Psoas muscle (tissue), 8 donors: ENCODE results near the gene COPS9. TPM values are rescaled to one million over a fixed set of nuclear protein-coding genes. Genes with fewer than 3 reads are reported as not detected.

Source experiments
- ATAC-seq, 4 donors: fragments of 200-7000 bp; cut with Tn5 transposase; one replicate each; pipeline ENCODE4 v1.9.1; 2020; ENCODE audit warnings: moderate library complexity in 3 of 4, mild to moderate bottlenecking in 2 of 4
- DNase-seq, 2 donors: peaks; one replicate each; pipeline ENCODE4 v3.0.0-alpha.2; 2020
- H3K27ac ChIP-seq: fragments of 200-600 bp; one replicate; pipeline ENCODE4 v1.8.0; 2022
- H3K27me3 ChIP-seq, 3 donors: fragments of 200-600 bp in 1 of 3; one replicate each; pipeline versions ENCODE4 v1.6.1 to v1.8.0; 2013 to 2022; ENCODE audit warnings: low read length in 2 of 3, mild to moderate bottlenecking in 2 of 3, moderate library complexity in 1 of 3; ENCODE audit not compliant: insufficient read depth in 3 of 3
- H3K36me3 ChIP-seq, 2 donors: fragments of 200-600 bp in 1 of 2; one replicate each; pipeline versions ENCODE4 v1.6.1 to v1.8.0; 2013 to 2022; ENCODE audit warnings: low read depth in 1 of 2, mild to moderate bottlenecking in 1 of 2, moderate library complexity in 1 of 2; ENCODE audit not compliant: insufficient read depth in 1 of 2
- H3K4me1 ChIP-seq: fragments of 200-600 bp; one replicate; pipeline ENCODE4 v1.8.0; 2022
- H3K4me3 ChIP-seq: fragments of 200-600 bp; one replicate; pipeline ENCODE4 v1.8.0; 2022; ENCODE audit warnings: mild to moderate bottlenecking
- H3K9me3 ChIP-seq: fragments of 200-600 bp; one replicate; pipeline ENCODE4 v1.8.0; 2022
- CTCF ChIP-seq: fragments of 200-600 bp; IDR thresholded peaks from one replicate; pipeline ENCODE4 v1.8.0; 2022; ENCODE audit warnings: antibody characterized with exemption
- WGBS, 3 donors: extraction: QIAGEN DNeasy Blood & Tissue Kit; methylation state at CpG; one replicate each; pipeline versions ENCODE4 v1.1.6 to v1.1.7; 2013; 5-methylcytosine and 5-hydroxymethylcytosine counted together
- intact Hi-C, 2 donors: fragments of 100-400 bp; cut with DNase I; formaldehyde crosslinking; loops; one replicate each; pipeline versions ENCODE4 v1.11.0 to v1.14.2; 2022
- polyA plus RNA-seq, 3 donors: library from polyadenylated mRNA; stranded (reverse); fragments of 200-250 nt; gene quantifications; one replicate each; pipeline ENCODE4 v1.2.3, GENCODE V29; 2013
- total RNA-seq, 4 donors: library from RNA; stranded (reverse); fragmentation: NEBNext Ultra II Directional in 2 of 4; extraction: Animal tissue kit (Norgen Biotek cat#: 25700) in 2 of 4; gene quantifications; one replicate each; pipeline versions ENCODE4 v1.2.1 to v1.2.4, GENCODE V29; 2021 to 2023
- donor health status: healthy with polysubstance abuse.
- donor health status: DM: no; HTN: no; CAD: no; lungs with moderate emphysema.
- donor health status: Bipolar disorder and iron deficiency.
- donor health status: healthy.
- donor health status: DM: yes; HTN: yes; CAD: no.
- donor health status: DM: no; HTN: no; CAD: no.
- donor health status: DM: no; HTN: no; CAD: no.
- donor health status: DM: yes; HTN: yes; CAD: no.

Gene COPS9
- total and polyA plus RNA-seq, 7 donors: 136 to 597 (median 214) TPM

GRCh38 chr2:240109386-240109785 is 26.7 kb downstream of the COPS9 start:
- TF ChIP-seq CTCF: no peak
- Histone ChIP-seq H3K4me3 (no peak overlapping the region), H3K9me3 (no peaks in the 10 kb centered on the region), H3K27me3 (peaks cover 0 to 19% (median 9%) of the 10 kb centered on the region in 3 donors), H3K27ac (no peak overlapping the region), H3K36me3 (no peaks in the 10 kb centered on the region), H3K4me1 (no peaks in the 10 kb centered on the region)
- intact Hi-C loops: no loop called here
- no peak for ATAC-seq
- WGBS, 3 donors: 74 to 76% (median 76%) methylated on average over 11 of the region's 11 CpGs
- no peak for DNase-seq

GRCh38 chr2:240107477-240107796 is 28.7 kb downstream of the COPS9 start:
- H3K4me3 ChIP-seq: no peak overlapping the region
- ATAC-seq (no peak), DNase-seq (no peak)
- 48 to 58% (median 57%) methylated on average over 6 of the region's 6 CpGs for WGBS, 3 donors
- H3K36me3 ChIP-seq: no peaks in the 10 kb centered on the region
- H3K9me3 ChIP-seq: no peaks in the 10 kb centered on the region
- H3K4me1 ChIP-seq: no peaks in the 10 kb centered on the region
- H3K27me3 ChIP-seq: peaks cover 0 to 21% (median 9%) of the 10 kb centered on the region in 3 donors
- TF ChIP-seq CTCF: no peak
- no peak overlapping the region for H3K27ac ChIP-seq
- intact Hi-C loops: no loop called here

- TF ChIP-seq CTCF: no peak
- WGBS, 3 donors: 71 to 81% (median 79%) methylated on average over 12 to 17 of the region's 17 CpGs
- H3K27ac ChIP-seq: no peak overlapping the region
- DNase-seq (no peak), ATAC-seq (no peak)
- no peak overlapping the region for H3K4me3 ChIP-seq
- peaks cover 0 to 21% (median 9%) of the 10 kb centered on the region in 3 donors for H3K27me3 ChIP-seq
- intact Hi-C loops: no loop called here
- no peaks in the 10 kb centered on the region for H3K9me3 ChIP-seq
- H3K4me1 ChIP-seq: no peaks in the 10 kb centered on the region
- H3K36me3 ChIP-seq: no peaks in the 10 kb centered on the region
Observed at GRCh38 chr2:240106765-240107476, 29.2 kb downstream of the COPS9 start.

- Histone ChIP-seq H3K4me1 (no peaks in the 10 kb centered on the region), H3K4me3 (no peak overlapping the region), H3K36me3 (no peaks in the 10 kb centered on the region), H3K27me3 (peaks cover 0 to 21% (median 5%) of the 10 kb centered on the region in 3 donors), H3K9me3 (peaks cover 3% of the 10 kb centered on the region), H3K27ac (no peak overlapping the region)
- 64 to 76% (median 73%) methylated on average over 11 of the region's 11 CpGs for WGBS, 3 donors
- no peak for TF ChIP-seq CTCF
- ATAC-seq (no peak), DNase-seq (no peak)
- intact Hi-C loops: no loop called here
Observed at GRCh38 chr2:240105982-240106381, 30.1 kb downstream of the COPS9 start.

- peaks cover 0 to 16% (median 0%) of the 10 kb centered on the region in 3 donors for H3K27me3 ChIP-seq
- no peak for TF ChIP-seq CTCF
- no peak overlapping the region for H3K27ac ChIP-seq
- no peak for ATAC-seq
- H3K9me3 ChIP-seq: peaks cover 7% of the 10 kb centered on the region
- no peaks in the 10 kb centered on the region for H3K36me3 ChIP-seq
- DNase-seq: no peak
- H3K4me3 ChIP-seq: no peak overlapping the region
- H3K4me1 ChIP-seq: no peaks in the 10 kb centered on the region
- WGBS, 3 donors: 76 to 82% (median 80%) methylated on average over 4 of the region's 4 CpGs
- intact Hi-C loops: no loop called here
Observed at GRCh38 chr2:240103136-240103535, 33.0 kb downstream of the COPS9 start.
